Measurements from ENCODE around the gene DNAJB14. TPM values are rescaled to one million over a fixed set of nuclear protein-coding genes. Genes with fewer than 3 reads are reported as not detected.
"Not testable (repeated sequence)": the region's sequence is repeated elsewhere in the genome, so short reads cannot be mapped to it uniquely, and the experiment has no call there.

Gene DNAJB14
- total RNA-seq, 3 donors from 2014 or later = 33.4 to 46.4 (median 37.4) TPM

GRCh38 chr4:99965173-99965572 lies 18.8 kb upstream of the DNAJB14 start:
- no peaks in the 10 kb centered on the region for H3K9me3 ChIP-seq
- no peak for DNase-seq (ENCODE audit: low spot score in 2 of 2)
- no peak overlapping the region for H3K27ac ChIP-seq
- TF ChIP-seq POLR2A (IDR thresholded peaks at IDR 0.05) (no peak), POLR2AphosphoS5 (IDR thresholded peaks at IDR 0.05) (no peak), CTCF (IDR thresholded peaks at IDR 0.05) (no peak)
- intact Hi-C loops (cut with DNase I; ENCODE audit: low total_unique reads) = no loop called here
- no peaks in the 10 kb centered on the region for H3K4me1 ChIP-seq
- H3K36me3 ChIP-seq = no peaks in the 10 kb centered on the region
- no peaks in the 10 kb centered on the region for H3K27me3 ChIP-seq
- no peak overlapping the region for H3K4me3 ChIP-seq

- TF ChIP-seq POLR2AphosphoS5 (IDR thresholded peaks at IDR 0.05) (no peak), CTCF (IDR thresholded peaks at IDR 0.05) (no peak), POLR2A (IDR thresholded peaks at IDR 0.05) (no peak)
- Histone ChIP-seq H3K4me1 (no peaks in the 10 kb centered on the region), H3K27me3 (no peaks in the 10 kb centered on the region), H3K9me3 (no peaks in the 10 kb centered on the region), H3K4me3 (no peak overlapping the region), H3K36me3 (no peaks in the 10 kb centered on the region), H3K27ac (no peak overlapping the region)
- intact Hi-C loops (cut with DNase I; ENCODE audit: low total_unique reads) = no loop called here
- DNase-seq (ENCODE audit: low spot score in 2 of 2) = no peak
Measured at GRCh38 chr4:99961711-99962110, 15.3 kb upstream of the DNAJB14 start.

GRCh38 chr4:99960648-99961047 lies 14.2 kb upstream of the DNAJB14 start:
- no peak for TF ChIP-seq POLR2A (IDR thresholded peaks at IDR 0.05)
- Histone ChIP-seq H3K27ac (no peak overlapping the region), H3K4me1 (no peaks in the 10 kb centered on the region), H3K4me3 (no peak overlapping the region), H3K36me3 (no peaks in the 10 kb centered on the region), H3K27me3 (no peaks in the 10 kb centered on the region), H3K9me3 (no peaks in the 10 kb centered on the region)
- no peak for DNase-seq (ENCODE audit: low spot score in 2 of 2)
- intact Hi-C loops (cut with DNase I; ENCODE audit: low total_unique reads) = no loop called here

- H3K27me3 ChIP-seq; intact Hi-C loops (cut with DNase I; ENCODE audit: low total_unique reads); DNase-seq (ENCODE audit: low spot score in 2 of 2); H3K9me3 ChIP-seq; H3K4me3 ChIP-seq; H3K4me1 ChIP-seq; H3K27ac ChIP-seq; H3K36me3 ChIP-seq: not testable (repeated sequence)
Measured at GRCh38 chr4:99958207-99958606, 11.8 kb upstream of the DNAJB14 start.

GRCh38 chr4:99950913-99951254 lies 4.5 kb upstream of the DNAJB14 start:
- no peaks in the 10 kb centered on the region for H3K36me3 ChIP-seq
- H3K27ac ChIP-seq = peak overlapping the region; percentile 94
- no peaks in the 10 kb centered on the region for H3K9me3 ChIP-seq
- DNase-seq (ENCODE audit: low spot score in 2 of 2) = no peak
- H3K4me1 ChIP-seq = no peaks in the 10 kb centered on the region
- H3K27me3 ChIP-seq = no peaks in the 10 kb centered on the region
- TF ChIP-seq POLR2A (IDR thresholded peaks at IDR 0.05) = no peak
- TF ChIP-seq POLR2AphosphoS5 (IDR thresholded peaks at IDR 0.05) = no peak
- TF ChIP-seq CTCF (IDR thresholded peaks at IDR 0.05) = no peak
- peak overlapping the region; percentile 77 to 84 (median 77) for H3K4me3 ChIP-seq
- intact Hi-C loops (cut with DNase I; ENCODE audit: low total_unique reads) = no loop called here

GRCh38 chr4:99949999-99950912 lies 3.8 kb upstream of the DNAJB14 start, which contains the start of gene H2AZ1:
TSS of gene H2AZ1 (minus strand) at chr4:99950275. CDS start at chr4:99950170, 105 bp downstream.
- Histone ChIP-seq H3K4me1 (no peaks in the 10 kb centered on the region), H3K4me3 (peak within 1 kb of the TSS; percentile 77 to 84 (median 77)), H3K9me3 (no peaks in the 10 kb centered on the region), H3K27ac (peak within 1 kb of the TSS; percentile 94), H3K27me3 (no peaks in the 10 kb centered on the region), H3K36me3 (no peaks in the 10 kb centered on the region)
- DNase-seq (ENCODE audit: low spot score in 2 of 2) = peak; percentile 99
- intact Hi-C loops (cut with DNase I; ENCODE audit: low total_unique reads) = loop anchor here (5.0 kb wide), 1 partner anchor 388 kb away; the partner anchor contains the start of gene TRMT10A
- peak in 1 of 3 donors; percentile 31 for TF ChIP-seq CTCF (IDR thresholded peaks at IDR 0.05)
- TF ChIP-seq POLR2AphosphoS5 (IDR thresholded peaks at IDR 0.05) = peak; percentile 91 to 97 (median 94)
- peak; percentile 90 for TF ChIP-seq POLR2A (IDR thresholded peaks at IDR 0.05)
